KOPT-K1 (cell line): ENCODE results near the gene SEBOX.

Experiments used
- H3K27ac ChIP-seq: fragments of 200-600 bp; sonication (generic); 2 replicates; pipeline ENCODE4 v1.5.1; 2016; ENCODE audit warnings: antibody characterized with exemption, mild to moderate bottlenecking, low read depth, low read length; ENCODE audit not compliant: poor library complexity, severe bottlenecking
- H3K36me3 ChIP-seq: fragments of 200-600 bp; sonication (generic); 2 replicates; pipeline ENCODE4 v1.5.1; 2017; ENCODE audit warnings: antibody characterized with exemption, mild to moderate bottlenecking, low read length, moderate library complexity; ENCODE audit not compliant: insufficient read depth
- H3K9me3 ChIP-seq: fragments of 200-600 bp; sonication (generic); 2 replicates; pipeline ENCODE4 v1.5.1; 2017; ENCODE audit warnings: antibody characterized with exemption, low read length, mild to moderate bottlenecking; ENCODE audit not compliant: insufficient read depth, poor library complexity, severe bottlenecking

The SEBOX gene

GRCh38 chr17:28366605-28367004 lies 1.6 kb upstream of the SEBOX start:
- no peaks in the 10 kb centered on the region for H3K9me3 ChIP-seq
- no peak overlapping the region for H3K27ac ChIP-seq
- H3K36me3 ChIP-seq, result peaks cover 30% of the 10 kb centered on the region

- Histone ChIP-seq H3K27ac (no peak overlapping the region), H3K9me3 (no peaks in the 10 kb centered on the region)
Observed at GRCh38 chr17:28365487-28365886, 488 bp upstream of the SEBOX start.

GRCh38 chr17:28363776-28364650 lies 986 bp downstream of the SEBOX start:
- Histone ChIP-seq H3K27ac (no peak overlapping the region), H3K9me3 (no peaks in the 10 kb centered on the region), H3K36me3 (peaks cover 52% of the 10 kb centered on the region)

More at GRCh38 chr17:28365487-28365886, 488 bp upstream of the SEBOX start:
- peaks cover 41% of the 10 kb centered on the region for H3K36me3 ChIP-seq

DNA sequence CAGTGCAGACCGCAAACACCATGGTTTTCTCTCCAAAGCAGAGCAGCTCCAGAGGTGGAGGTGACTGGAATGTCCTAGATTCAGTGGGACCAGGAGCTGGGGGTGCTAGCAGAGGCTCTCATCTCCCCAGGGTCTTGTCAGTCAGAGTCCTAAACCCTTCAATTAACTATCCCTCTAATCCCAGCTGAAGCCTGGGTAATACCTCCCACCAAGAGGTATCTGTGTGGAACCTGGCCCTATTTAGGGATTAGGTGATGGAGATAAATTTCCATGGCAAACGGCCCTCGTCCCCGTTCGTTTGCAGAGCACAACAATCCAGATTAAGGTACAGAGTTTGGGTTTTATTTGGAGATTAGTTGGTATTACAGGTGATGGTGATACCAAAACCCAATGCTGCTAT lies 1.8 kb downstream of the SEBOX start:
- Histone ChIP-seq H3K27ac (no peak overlapping the region), H3K36me3 (peaks cover 52% of the 10 kb centered on the region), H3K9me3 (no peaks in the 10 kb centered on the region)

DNA sequence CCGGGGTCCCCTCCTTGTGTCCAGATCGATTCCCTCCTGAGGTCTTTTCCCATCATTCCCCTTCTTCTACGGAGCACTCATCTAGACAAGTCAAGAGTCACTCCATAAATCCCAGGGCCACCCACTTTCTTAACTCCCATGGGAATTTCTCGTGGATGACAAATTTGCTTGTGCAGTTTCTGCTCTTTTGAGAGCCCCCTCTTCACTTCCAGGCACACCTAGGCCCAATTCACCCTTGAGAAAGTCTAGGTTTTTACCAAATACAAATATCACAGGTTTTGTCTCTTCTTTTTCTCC lies 7.2 kb downstream of the SEBOX start:
- Histone ChIP-seq H3K9me3 (no peaks in the 10 kb centered on the region), H3K27ac (peak overlapping the region; percentile 76), H3K36me3 (peaks cover 59% of the 10 kb centered on the region)

GRCh38 chr17:28357061-28357900 lies 7.7 kb downstream of the SEBOX start, which contains the start of gene POLDIP2:
Gene POLDIP2 (minus strand): TSS chr17:28357527. CDS start chr17:28357448, 79 bp downstream.
- Histone ChIP-seq H3K27ac (peak within 1 kb of the TSS; percentile 76), H3K36me3 (peaks cover 59% of the 10 kb centered on the region), H3K9me3 (no peaks in the 10 kb centered on the region)

DNA sequence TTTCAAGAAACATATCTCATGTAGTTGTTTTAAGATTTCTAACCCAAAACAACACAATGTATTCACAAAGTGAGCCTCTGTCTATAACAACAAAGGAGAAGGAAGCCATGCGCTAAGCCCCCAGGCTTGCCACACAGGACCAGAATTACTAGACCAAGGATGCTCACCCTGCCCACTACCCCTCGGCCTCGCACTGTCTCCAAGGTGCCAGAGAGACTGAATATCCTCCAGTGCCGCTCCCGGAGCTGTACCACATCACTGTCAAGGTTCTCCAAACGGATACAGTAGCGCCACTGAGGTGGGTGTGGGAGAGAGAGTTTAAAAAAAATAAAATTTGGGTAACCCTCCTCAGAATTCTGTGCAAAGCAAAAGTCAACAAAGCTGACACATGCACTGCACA lies 14.7 kb downstream of the SEBOX start:
- Histone ChIP-seq H3K27ac (no peak overlapping the region), H3K36me3 (peaks cover 100% of the 10 kb centered on the region), H3K9me3 (no peaks in the 10 kb centered on the region)

- no peak overlapping the region for H3K27ac ChIP-seq
- H3K9me3 ChIP-seq, result no peaks in the 10 kb centered on the region
- H3K36me3 ChIP-seq, result peaks cover 100% of the 10 kb centered on the region
Observed at GRCh38 chr17:28348979-28349378, 16.0 kb downstream of the SEBOX start.

DNA sequence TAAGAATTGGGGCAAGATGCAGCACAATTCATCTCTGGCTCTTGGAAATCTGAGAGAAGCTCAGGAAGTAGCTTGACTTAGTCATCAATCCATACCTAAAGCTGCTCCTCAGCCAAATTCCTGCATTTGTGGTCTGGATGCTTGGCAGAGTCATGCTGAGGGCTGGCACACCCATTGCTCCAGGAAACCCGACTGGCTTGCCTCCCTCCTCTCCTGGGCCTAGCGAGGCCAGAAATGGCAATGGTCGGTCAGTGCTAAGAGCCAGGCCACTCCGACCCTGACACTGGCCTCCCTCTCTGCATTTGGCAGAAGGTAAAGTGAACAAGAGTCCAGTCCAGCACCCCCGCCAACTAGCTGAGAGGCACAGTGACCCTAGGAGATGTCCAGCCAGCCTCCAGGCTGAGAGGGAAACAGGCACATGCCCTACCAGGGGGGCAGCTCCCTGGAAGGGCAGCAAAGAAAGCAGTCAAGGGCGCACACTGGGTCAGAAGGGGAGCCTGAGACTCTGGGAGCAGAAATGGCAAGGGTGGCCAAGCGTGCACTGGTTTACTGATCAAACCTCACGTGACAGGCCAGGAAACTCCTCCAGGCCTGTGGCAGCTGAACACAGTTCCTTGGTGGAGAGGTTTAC lies 17.6 kb downstream of the SEBOX start:
- Histone ChIP-seq H3K27ac (no peak overlapping the region), H3K9me3 (no peaks in the 10 kb centered on the region), H3K36me3 (peaks cover 90% of the 10 kb centered on the region)

- Histone ChIP-seq H3K9me3 (no peaks in the 10 kb centered on the region), H3K36me3 (peaks cover 90% of the 10 kb centered on the region), H3K27ac (no peak overlapping the region)
Observed at GRCh38 chr17:28346746-28347246, 18.2 kb downstream of the SEBOX start.

DNA sequence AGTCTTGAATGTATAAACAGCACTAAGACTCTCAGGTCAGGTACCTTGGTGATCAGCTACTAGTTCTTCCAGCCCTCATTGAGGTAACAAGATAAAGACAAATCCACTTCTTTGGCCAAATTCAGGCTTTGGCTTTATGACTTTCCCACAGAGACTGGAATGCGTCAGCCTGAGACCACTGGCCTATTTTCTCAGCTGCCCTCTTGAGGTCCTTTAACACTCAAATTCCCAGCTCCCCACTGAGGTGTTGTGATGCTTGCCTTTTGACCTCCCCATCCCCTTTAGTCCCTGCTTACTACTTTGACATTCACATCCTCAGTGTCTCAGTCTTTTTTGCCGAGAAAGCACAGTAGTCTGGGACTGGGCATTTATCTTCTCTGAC lies 18.8 kb downstream of the SEBOX start:
- Histone ChIP-seq H3K27ac (no peak overlapping the region), H3K9me3 (no peaks in the 10 kb centered on the region), H3K36me3 (peaks cover 90% of the 10 kb centered on the region)

DNA sequence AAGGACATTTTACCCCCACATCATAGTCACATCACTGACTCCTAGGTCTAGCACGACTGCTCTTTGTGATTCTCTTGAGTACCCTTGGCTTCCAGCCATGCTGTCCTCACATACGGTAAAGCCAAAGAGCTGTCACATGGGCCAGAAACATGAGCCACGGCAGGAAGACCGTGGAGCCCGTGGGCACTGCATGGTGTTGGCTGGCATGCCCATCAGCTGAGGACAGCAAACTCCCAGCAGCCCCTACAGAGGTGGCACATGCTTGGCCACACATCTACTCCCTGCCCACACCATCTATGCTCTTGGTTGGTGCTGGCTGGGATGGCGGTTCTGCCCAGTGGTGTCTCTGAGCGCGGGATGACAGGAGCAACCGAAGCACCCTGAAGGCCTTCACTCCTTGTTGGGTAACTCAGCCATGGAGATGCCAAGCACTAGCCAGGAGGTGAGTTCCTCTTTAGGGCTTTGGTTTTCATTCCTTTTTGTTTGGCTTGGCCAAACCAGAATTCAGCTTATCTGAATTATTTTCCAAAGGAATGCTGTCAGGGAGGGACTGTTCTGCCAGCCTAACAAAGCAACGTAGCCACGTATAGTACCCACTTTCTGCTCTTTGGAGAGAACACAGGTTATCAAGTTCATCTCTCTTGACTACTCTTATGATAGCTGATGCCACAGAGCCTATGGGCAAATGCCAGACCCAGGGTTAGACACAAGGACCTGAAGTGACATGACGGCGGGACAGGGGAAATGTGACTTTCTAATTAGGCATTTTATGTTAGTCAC lies 19.4 kb downstream of the SEBOX start:
- no peaks in the 10 kb centered on the region for H3K9me3 ChIP-seq
- no peak overlapping the region for H3K27ac ChIP-seq
- H3K36me3 ChIP-seq, result peaks cover 89% of the 10 kb centered on the region

GRCh38 chr17:28344435-28344901 lies 20.5 kb downstream of the SEBOX start:
- peaks cover 77% of the 10 kb centered on the region for H3K36me3 ChIP-seq
- H3K27ac ChIP-seq, result peak overlapping the region; percentile 51
- no peaks in the 10 kb centered on the region for H3K9me3 ChIP-seq

- no peaks in the 10 kb centered on the region for H3K9me3 ChIP-seq
- peaks cover 73% of the 10 kb centered on the region for H3K36me3 ChIP-seq
- peak overlapping the region; percentile 51 for H3K27ac ChIP-seq
Observed at GRCh38 chr17:28344011-28344410, 21.0 kb downstream of the SEBOX start.
